ENCODE measurements around the gene LDAF1. TPM values are rescaled to one million over a fixed set of nuclear protein-coding genes. Genes with fewer than 3 reads are reported as not detected.

LDAF1 gene
- total and polyA plus RNA-seq, 10 of the 15 experiments (the other 5 are each of a cell fraction or from before 2014, with no cell fraction given): 4.6 to 21.4 (median 6.6) TPM

- WGBS (ENCODE audit: insufficient coverage, insufficient replicate concordance, low lambda C conversion rate, missing lambda C conversion rate): 0% methylated on average over 5 of the region's 5 CpGs
- in situ Hi-C loops (cut with MboI): no loop called here
- H3K4me1 ChIP-seq (ENCODE audit: control insufficient read depth, insufficient read depth, low read length): no peaks in the 10 kb centered on the region
- POLR2A ChIA-PET: interaction anchor here (0.6 kb wide), 1 partner anchor 1500 kb away, joined by 3 read pairs; no protein-coding TSS in a partner anchor
- no peak overlapping the region for H3K27ac ChIP-seq (ENCODE audit: control insufficient read depth, insufficient read depth)
- no peaks in the 10 kb centered on the region for H4K20me1 ChIP-seq (ENCODE audit: control insufficient read depth, insufficient read depth)
- FAIRE-seq (no peak), DNase-seq (ENCODE audit: low read depth, low spot score) (no peak), ATAC-seq (no peak)
- H3K4me3 ChIP-seq: no peak overlapping the region
- CTCF ChIA-PET: no interaction called here
- no peaks in the 10 kb centered on the region for H3K79me2 ChIP-seq (ENCODE audit: control insufficient read depth, insufficient read depth, low read length)
- intact Hi-C loops (cut with micrococcal nuclease; ENCODE audit: unreplicated experiment): no loop called here
- no peaks in the 10 kb centered on the region for H3K36me3 ChIP-seq (ENCODE audit: control insufficient read depth in 2 of 2, insufficient read depth in 2 of 2, low read length in 1 of 2)
- H3K27me3 ChIP-seq (replicated peaks in 1 of 2; ENCODE audit: control insufficient read depth in 2 of 2, insufficient read depth in 2 of 2, low read length in 1 of 2): peaks cover 0 to 3% of the 10 kb centered on the region in 2 experiments; a peak in 3 of 4 replicates
- no peak overlapping the region for H3K9ac ChIP-seq (ENCODE audit: control insufficient read depth, insufficient read depth, low read length)
- no peak overlapping the region for H3K4me2 ChIP-seq (ENCODE audit: control insufficient read depth, insufficient read depth)
- H2AFZ ChIP-seq (ENCODE audit: control insufficient read depth, low read depth, low read length): no peak overlapping the region
- SMC1A ChIA-PET (ENCODE audit: uncharacterized antibody, unreplicated experiment): no interaction called here
- TF ChIP-seq ATF3 (IDR thresholded peaks at IDR 0.05; ENCODE audit: borderline replicate concordance, extremely low read depth, low read depth, low read length) (no peak), PAX8 (IDR thresholded peaks at IDR 0.05) (no peak), ZBTB4 (CRISPR knock-in tag; IDR thresholded peaks at IDR 0.05) (no peak), EED (IDR thresholded peaks at IDR 0.05; ENCODE audit: low read depth) (no peak), MXI1 (IDR thresholded peaks at IDR 0.05; ENCODE audit: low read depth, low read length) (no peak)
- H3K9me3 ChIP-seq (replicated peaks; ENCODE audit: control insufficient read depth, insufficient read depth, low read length): no peaks in the 10 kb centered on the region
- no TSS peak for BruUV-seq (replicated peaks)
- RAD21 ChIA-PET (ENCODE audit: unreplicated experiment): no interaction called here
Measured at GRCh38 chr16:21145738-21146137, 12.7 kb upstream of the LDAF1 start.
